ENCODE results near the gene ZNF608.

ZNF608 gene

DNA sequence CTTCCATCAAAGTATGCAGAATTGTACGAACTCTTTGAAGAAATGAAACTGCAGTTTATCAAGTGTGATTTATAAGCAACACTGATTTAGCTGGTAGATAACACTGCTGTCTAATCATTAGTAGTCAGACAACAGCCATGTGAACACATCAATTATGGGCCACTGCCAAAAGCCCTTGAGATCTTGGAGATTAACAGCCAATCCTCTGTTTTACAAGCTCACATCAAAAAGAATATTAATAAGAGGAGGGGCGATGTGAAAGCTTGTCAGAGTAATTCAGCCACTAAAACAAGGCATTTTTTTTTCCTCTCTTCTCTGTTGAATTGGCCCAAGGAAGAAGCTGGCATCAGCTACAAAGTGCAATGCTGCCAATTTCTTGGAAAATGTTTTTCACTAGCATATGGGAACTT, 28.1 kb downstream of the ZNF608 start:
- TF ChIP-seq CTCF (IDR thresholded peaks at IDR 0.05): no peak
- H3K9me3 ChIP-seq: no peaks in the 10 kb centered on the region
- peaks cover 8 to 12% of the 10 kb centered on the region in 2 experiments for H3K4me1 ChIP-seq (ENCODE audit: control insufficient read depth in 1 of 2, insufficient read depth in 1 of 2, low read depth in 1 of 2, low read length in 1 of 2)
- H3K27ac ChIP-seq: no peak overlapping the region
- no peaks in the 10 kb centered on the region for H3K27me3 ChIP-seq
- no peaks in the 10 kb centered on the region for H3K36me3 ChIP-seq
- no peak overlapping the region for H3K4me3 ChIP-seq (ENCODE audit: low read depth in 1 of 2, low read length in 1 of 2)

- no peak overlapping the region for H3K4me3 ChIP-seq (ENCODE audit: low read depth in 1 of 2, low read length in 1 of 2)
- no peak overlapping the region for H3K27ac ChIP-seq
- no peaks in the 10 kb centered on the region for H3K9me3 ChIP-seq
- no peaks in the 10 kb centered on the region for H3K27me3 ChIP-seq
- TF ChIP-seq CTCF (IDR thresholded peaks at IDR 0.05): no peak
- peaks cover 15 to 21% of the 10 kb centered on the region in 2 experiments for H3K4me1 ChIP-seq (ENCODE audit: control insufficient read depth in 1 of 2, insufficient read depth in 1 of 2, low read depth in 1 of 2, low read length in 1 of 2)
- no peaks in the 10 kb centered on the region for H3K36me3 ChIP-seq
Measured at GRCh38 chr5:124716169-124716568, 30.3 kb downstream of the ZNF608 start.

DNA sequence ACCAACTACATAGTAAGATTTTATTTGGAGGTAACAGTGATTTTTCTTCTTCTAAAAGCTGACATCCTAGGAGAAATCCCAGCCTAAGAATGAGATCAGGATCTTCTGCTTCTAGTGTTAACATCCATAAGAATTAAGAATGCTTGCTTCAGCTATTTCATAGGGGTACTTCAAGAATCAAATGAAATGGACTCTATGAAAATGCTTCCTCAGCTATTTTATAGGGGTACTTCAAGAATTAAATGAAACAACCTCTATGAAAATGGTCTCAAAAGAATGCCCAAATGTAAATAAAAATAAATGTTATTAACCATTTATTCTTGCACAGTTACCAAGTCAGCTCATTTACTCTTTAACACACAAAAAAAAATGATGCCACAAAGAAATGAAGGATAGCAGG, 31.5 kb downstream of the ZNF608 start:
- TF ChIP-seq CTCF (IDR thresholded peaks at IDR 0.05): no peak
- no peaks in the 10 kb centered on the region for H3K27me3 ChIP-seq
- H3K4me3 ChIP-seq (ENCODE audit: low read depth in 1 of 2, low read length in 1 of 2): no peak overlapping the region
- H3K27ac ChIP-seq: no peak overlapping the region
- no peaks in the 10 kb centered on the region for H3K9me3 ChIP-seq
- H3K4me1 ChIP-seq (ENCODE audit: control insufficient read depth in 1 of 2, insufficient read depth in 1 of 2, low read depth in 1 of 2, low read length in 1 of 2): peaks cover 15 to 21% of the 10 kb centered on the region in 2 experiments
- H3K36me3 ChIP-seq: no peaks in the 10 kb centered on the region

GRCh38 chr5:124713595-124713994, 32.8 kb downstream of the ZNF608 start:
- peaks cover 15 to 21% of the 10 kb centered on the region in 2 experiments for H3K4me1 ChIP-seq (ENCODE audit: control insufficient read depth in 1 of 2, insufficient read depth in 1 of 2, low read depth in 1 of 2, low read length in 1 of 2)
- H3K27ac ChIP-seq: peak overlapping the region; percentile 65
- no peak for TF ChIP-seq CTCF (IDR thresholded peaks at IDR 0.05)
- H3K4me3 ChIP-seq (ENCODE audit: low read depth in 1 of 2, low read length in 1 of 2): peak overlapping the region in 1 of 2 experiments; percentile 13
- no peaks in the 10 kb centered on the region for H3K27me3 ChIP-seq
- H3K9me3 ChIP-seq: no peaks in the 10 kb centered on the region
- H3K36me3 ChIP-seq: no peaks in the 10 kb centered on the region

GRCh38 chr5:124712731-124713305, 33.6 kb downstream of the ZNF608 start:
- Histone ChIP-seq H3K4me3 (ENCODE audit: low read depth in 1 of 2, low read length in 1 of 2) (no peak overlapping the region), H3K27me3 (no peaks in the 10 kb centered on the region), H3K27ac (peak overlapping the region; percentile 65), H3K9me3 (no peaks in the 10 kb centered on the region), H3K36me3 (no peaks in the 10 kb centered on the region), H3K4me1 (ENCODE audit: control insufficient read depth in 1 of 2, insufficient read depth in 1 of 2, low read depth in 1 of 2, low read length in 1 of 2) (peaks cover 20 to 28% of the 10 kb centered on the region in 2 experiments)
- no peak for TF ChIP-seq CTCF (IDR thresholded peaks at IDR 0.05)
